Subcutaneous adipose tissue (tissue), 4 donors: ENCODE results near the gene MED29. TPM values are rescaled to one million over a fixed set of nuclear protein-coding genes. Genes with fewer than 3 reads are reported as not detected.

ENCODE experiments used
- CTCF ChIP-seq: fragments of 450-650 bp; IDR thresholded peaks from one replicate; pipeline ENCODE4 v1.5.1; 2016; ENCODE audit warnings: low read depth, mild to moderate bottlenecking, control low read depth, antibody characterized with exemption, moderate library complexity
- total RNA-seq, 4 donors: library from RNA; depleted of rRNA; stranded (reverse); fragments of >200 nt; gene quantifications; one replicate each; pipeline ENCODE4 v1.1.0, GENCODE V29; 2016

MED29 gene
- total RNA-seq, 4 donors from 2014 or later, result 23.1 to 28.9 (median 26.4) TPM

GRCh38 chr19:39402346-39403300, 11.4 kb downstream of the MED29 start:
- TF ChIP-seq CTCF, result no peak

GRCh38 chr19:39403331-39404312, 12.4 kb downstream of the MED29 start:
- TF ChIP-seq CTCF, result no peak

- no peak for TF ChIP-seq CTCF
Observed at GRCh38 chr19:39405261-39405957, 14.2 kb downstream of the MED29 start.

- no peak for TF ChIP-seq CTCF
Observed at GRCh38 chr19:39405958-39406655, 14.9 kb downstream of the MED29 start.

GRCh38 chr19:39406656-39407409, 15.7 kb downstream of the MED29 start, which contains the start of gene ZFP36:
ZFP36 (plus strand) TSS chr19:39406847; CDS start chr19:39406905, 58 bp downstream.
- TF ChIP-seq CTCF, result no peak

GRCh38 chr19:39407410-39407659, 16.2 kb downstream of the MED29 start:
- TF ChIP-seq CTCF, result no peak
